Omental fat pad (tissue), 4 donors: ENCODE measurements around the gene PLEKHD1. TPM values are rescaled to one million over a fixed set of nuclear protein-coding genes. Genes with fewer than 3 reads are reported as not detected.

ENCODE experiments used
- ATAC-seq: fragments of 150-250 bp; one replicate; pipeline ENCODE4 v1.9.1; 2016; ENCODE audit warnings: mild to moderate bottlenecking, moderate library complexity; ENCODE audit not compliant: low FRiP score
- DNase-seq: peaks from one replicate; pipeline ENCODE4 v3.0.0-alpha.2; 2019; ENCODE audit warnings: low spot score
- CTCF ChIP-seq, 3 donors: fragments of 450-650 bp; IDR thresholded peaks; one replicate each; pipeline ENCODE4 v1.5.1; 2016 to 2017; ENCODE audit warnings: antibody characterized with exemption in 3 of 3, mild to moderate bottlenecking in 3 of 3, moderate library complexity in 2 of 3
- total RNA-seq, 4 donors: library from RNA; depleted of rRNA; stranded (reverse); fragments of >200 nt; gene quantifications; one replicate each; pipeline ENCODE4 v1.1.0, GENCODE V29; 2016

Gene PLEKHD1
- total RNA-seq, 4 donors from 2014 or later = 0.12 to 0.19 TPM; not detected in 2

GRCh38 chr14:69500096-69500495 is 15.6 kb downstream of the PLEKHD1 start:
- ATAC-seq = no peak
- DNase-seq = no peak
- no peak for TF ChIP-seq CTCF (IDR thresholded peaks at IDR 0.05)

- no peak for DNase-seq
- no peak for TF ChIP-seq CTCF (IDR thresholded peaks at IDR 0.05)
- ATAC-seq = no peak
Measured at GRCh38 chr14:69500736-69501135, 16.2 kb downstream of the PLEKHD1 start.

- DNase-seq = no peak
- ATAC-seq = no peak
- no peak for TF ChIP-seq CTCF (IDR thresholded peaks at IDR 0.05)
Measured at GRCh38 chr14:69501423-69501838, 16.9 kb downstream of the PLEKHD1 start.

GRCh38 chr14:69504775-69505174 is 20.2 kb downstream of the PLEKHD1 start:
- ATAC-seq (no peak), DNase-seq (no peak)
- no peak for TF ChIP-seq CTCF (IDR thresholded peaks at IDR 0.05)

- DNase-seq (no peak), ATAC-seq (no peak)
- TF ChIP-seq CTCF (IDR thresholded peaks at IDR 0.05) = no peak
Measured at GRCh38 chr14:69505338-69506240, 21.1 kb downstream of the PLEKHD1 start.

GRCh38 chr14:69506241-69506595 is 21.7 kb downstream of the PLEKHD1 start:
- ATAC-seq = no peak
- no peak for TF ChIP-seq CTCF (IDR thresholded peaks at IDR 0.05)

More at GRCh38 chr14:69506241-69506595, 21.7 kb downstream of the PLEKHD1 start:
- DNase-seq = no peak
